T-helper 17 cell (primary cell): ENCODE measurements around the gene INF2. TPM values are rescaled to one million over a fixed set of nuclear protein-coding genes. Genes with fewer than 3 reads are reported as not detected.
A peak's percentile ranks its signal among the peaks of the same experiment; 100 is the strongest.

Source experiments
- ATAC-seq: fragments of 150-1000 bp; cut with Tn5 transposase; 2 replicates; pipeline ENCODE4 v1.10.0; 2021; ENCODE audit warnings: mild to moderate bottlenecking, moderate library complexity
- DNase-seq, 3 donors: peaks; one replicate each; pipeline versions ENCODE4 v3.0.0 to v3.0.0-alpha.2; 2020 to 2021
- H3K9me3 ChIP-seq: one replicate; pipeline ENCODE4 v1.7.0; 2013; ENCODE audit warnings: low read length, mild to moderate bottlenecking; ENCODE audit not compliant: control insufficient read depth, poor library complexity, severe bottlenecking
- H3K27ac Mint-ChIP-seq: one replicate; pipeline ENCODE4 v1.8.0; 2022; ENCODE audit warnings: mild to moderate bottlenecking, moderate library complexity, mixed read lengths
- H3K27me3 Mint-ChIP-seq: one replicate; pipeline ENCODE4 v1.8.0; 2022; ENCODE audit warnings: mixed read lengths
- H3K36me3 Mint-ChIP-seq: one replicate; pipeline ENCODE4 v1.8.0; 2022; ENCODE audit warnings: low read depth, mixed read lengths
- H3K4me1 Mint-ChIP-seq: one replicate; pipeline ENCODE4 v1.8.0; 2022; ENCODE audit warnings: mild to moderate bottlenecking, mixed read lengths
- H3K4me3 Mint-ChIP-seq: one replicate; pipeline ENCODE4 v1.8.0; 2022; ENCODE audit warnings: mild to moderate bottlenecking, moderate library complexity, mixed read lengths
- total RNA-seq, 4 donors: library from RNA in 2 of 4; stranded (reverse) in 2 of 4; gene quantifications; one replicate each; pipeline ENCODE4 v1.2.3 and lab custom pipeline; 2022 to 2026

The INF2 gene
- total RNA-seq, 2 donors from 2014 or later = 61.0 to 76.1 TPM

- H3K9me3 ChIP-seq = no peaks in the 10 kb centered on the region
- H3K4me1 Mint-ChIP-seq = peaks cover 26% of the 10 kb centered on the region
Observed at GRCh38 chr14:104755621-104756020, 66.2 kb downstream of the INF2 start.

GRCh38 chr14:104756477-104757237 lies 67.2 kb downstream of the INF2 start:
- Mint-ChIP-seq H3K4me1 (peaks cover 34% of the 10 kb centered on the region), H3K27me3 (no peaks in the 10 kb centered on the region), H3K4me3 (peak overlapping the region; percentile 28), H3K36me3 (peaks cover 5% of the 10 kb centered on the region), H3K27ac (no peak overlapping the region)
- ATAC-seq (no peak), DNase-seq (no peak)
- H3K9me3 ChIP-seq = no peaks in the 10 kb centered on the region

More at GRCh38 chr14:104755621-104756020, 66.2 kb downstream of the INF2 start:
- Mint-ChIP-seq H3K4me3 (no peak overlapping the region), H3K27ac (peak overlapping the region; percentile 69), H3K36me3 (peaks cover 3% of the 10 kb centered on the region), H3K27me3 (no peaks in the 10 kb centered on the region)
- ATAC-seq (no peak), DNase-seq (no peak)

GRCh38 chr14:104757238-104757585 lies 67.8 kb downstream of the INF2 start:
- ATAC-seq (no peak), DNase-seq (no peak)
- H3K4me1 Mint-ChIP-seq = peaks cover 36% of the 10 kb centered on the region
- no peak overlapping the region for H3K4me3 Mint-ChIP-seq
- no peaks in the 10 kb centered on the region for H3K27me3 Mint-ChIP-seq
- H3K27ac Mint-ChIP-seq = no peak overlapping the region
- no peaks in the 10 kb centered on the region for H3K9me3 ChIP-seq
- H3K36me3 Mint-ChIP-seq = peaks cover 6% of the 10 kb centered on the region

- ATAC-seq = no peak
- Mint-ChIP-seq H3K36me3 (peaks cover 8% of the 10 kb centered on the region), H3K4me1 (peaks cover 36% of the 10 kb centered on the region), H3K27ac (no peak overlapping the region), H3K4me3 (peak overlapping the region; percentile 33), H3K27me3 (no peaks in the 10 kb centered on the region)
- H3K9me3 ChIP-seq = no peaks in the 10 kb centered on the region
- DNase-seq = no peak
Observed at GRCh38 chr14:104757681-104758392, 68.4 kb downstream of the INF2 start.

GRCh38 chr14:104758981-104759969 lies 69.9 kb downstream of the INF2 start:
- no peak for ATAC-seq
- DNase-seq = no peak
- Mint-ChIP-seq H3K36me3 (peaks cover 6% of the 10 kb centered on the region), H3K27ac (peak overlapping the region; percentile 54), H3K4me1 (peaks cover 25% of the 10 kb centered on the region), H3K4me3 (no peak overlapping the region), H3K27me3 (no peaks in the 10 kb centered on the region)
- H3K9me3 ChIP-seq = no peaks in the 10 kb centered on the region

- Mint-ChIP-seq H3K36me3 (peaks cover 6% of the 10 kb centered on the region), H3K27ac (no peak overlapping the region), H3K4me3 (no peak overlapping the region)
Observed at GRCh38 chr14:104765517-104765916, 76.1 kb downstream of the INF2 start.

GRCh38 chr14:104766256-104766862 lies 76.9 kb downstream of the INF2 start:
- H3K9me3 ChIP-seq = no peaks in the 10 kb centered on the region
- peaks cover 3% of the 10 kb centered on the region for H3K4me1 Mint-ChIP-seq
- H3K27me3 Mint-ChIP-seq = no peaks in the 10 kb centered on the region
- peaks cover 4% of the 10 kb centered on the region for H3K36me3 Mint-ChIP-seq
- H3K4me3 Mint-ChIP-seq = no peak overlapping the region
- H3K27ac Mint-ChIP-seq = no peak overlapping the region
- DNase-seq (no peak), ATAC-seq (no peak)

More at GRCh38 chr14:104765517-104765916, 76.1 kb downstream of the INF2 start:
- ATAC-seq (no peak), DNase-seq (no peak)
- H3K9me3 ChIP-seq = no peaks in the 10 kb centered on the region
- Mint-ChIP-seq H3K4me1 (peaks cover 11% of the 10 kb centered on the region), H3K27me3 (no peaks in the 10 kb centered on the region)

GRCh38 chr14:104766863-104767633 lies 77.6 kb downstream of the INF2 start:
- no peak overlapping the region for H3K27ac Mint-ChIP-seq

GRCh38 chr14:104767634-104767918 lies 78.2 kb downstream of the INF2 start:
- Mint-ChIP-seq H3K36me3 (peaks cover 3% of the 10 kb centered on the region), H3K4me1 (no peaks in the 10 kb centered on the region)
- ATAC-seq = no peak

More at GRCh38 chr14:104766863-104767633, 77.6 kb downstream of the INF2 start:
- Mint-ChIP-seq H3K4me3 (no peak overlapping the region), H3K4me1 (peaks cover 2% of the 10 kb centered on the region), H3K27me3 (no peaks in the 10 kb centered on the region), H3K36me3 (peaks cover 7% of the 10 kb centered on the region)
- DNase-seq = no peak
- no peak for ATAC-seq
- no peaks in the 10 kb centered on the region for H3K9me3 ChIP-seq

GRCh38 chr14:104768437-104769323 lies 79.3 kb downstream of the INF2 start:
- Mint-ChIP-seq H3K4me3 (no peak overlapping the region), H3K4me1 (no peaks in the 10 kb centered on the region), H3K27me3 (no peaks in the 10 kb centered on the region), H3K36me3 (peaks cover 3% of the 10 kb centered on the region), H3K27ac (peak overlapping the region; percentile 43)
- peak; percentile 94 for ATAC-seq
- DNase-seq = peak; percentile 82 to 98 (median 82)
- H3K9me3 ChIP-seq = no peaks in the 10 kb centered on the region

More at GRCh38 chr14:104767634-104767918, 78.2 kb downstream of the INF2 start:
- no peaks in the 10 kb centered on the region for H3K27me3 Mint-ChIP-seq
- no peak overlapping the region for H3K27ac Mint-ChIP-seq
- no peaks in the 10 kb centered on the region for H3K9me3 ChIP-seq
- no peak overlapping the region for H3K4me3 Mint-ChIP-seq
- DNase-seq = no peak

GRCh38 chr14:104769324-104770071 lies 80.1 kb downstream of the INF2 start:
- no peaks in the 10 kb centered on the region for H3K4me1 Mint-ChIP-seq
- no peak overlapping the region for H3K27ac Mint-ChIP-seq
- DNase-seq (no peak), ATAC-seq (no peak)
- H3K9me3 ChIP-seq = no peaks in the 10 kb centered on the region
- H3K4me3 Mint-ChIP-seq = no peak overlapping the region
- H3K27me3 Mint-ChIP-seq = no peaks in the 10 kb centered on the region
- H3K36me3 Mint-ChIP-seq = peaks cover 3% of the 10 kb centered on the region
